D721Med (cell line): ENCODE data around the gene R3HCC1L.

Source experiments
- DNase-seq: peaks from one replicate; pipeline ENCODE4 v3.0.0; 2011; ENCODE audit warnings: low spot score; ENCODE audit not compliant: insufficient read length
- FAIRE-seq: peaks from 2 replicates; lab custom pipeline; 2011; peaks lifted over from hg19 to GRCh38; lab: Jason Lieb, UNC
- CTCF ChIP-seq: IDR thresholded peaks from 2 replicates; pipeline ENCODE4 v1.5.1; 2012; ENCODE audit warnings: mild to moderate bottlenecking, control low read depth; ENCODE audit not compliant: insufficient read depth; ENCODE audit errors: missing control alignments

The R3HCC1L gene

GRCh38 chr10:98259606-98260315, 125.3 kb downstream of the R3HCC1L start:
- no peak for TF ChIP-seq CTCF
- FAIRE-seq (no peak), DNase-seq (no peak)

GRCh38 chr10:98260350-98260749, 125.9 kb downstream of the R3HCC1L start:
- DNase-seq (no peak), FAIRE-seq (no peak)
- no peak for TF ChIP-seq CTCF

GRCh38 chr10:98260752-98261151, 126.3 kb downstream of the R3HCC1L start:
- TF ChIP-seq CTCF, result no peak
- FAIRE-seq (no peak), DNase-seq (no peak)

- no peak for FAIRE-seq
- TF ChIP-seq CTCF, result no peak
- DNase-seq, result no peak
These were observed 127.2 kb downstream of the R3HCC1L start for GRCh38 chr10:98261436-98262277.

- DNase-seq, result no peak
- no peak for FAIRE-seq
- TF ChIP-seq CTCF, result peak; percentile 44
These were observed 128.1 kb downstream of the R3HCC1L start for GRCh38 chr10:98262571-98262970.

GRCh38 chr10:98263088-98263487, 128.6 kb downstream of the R3HCC1L start:
- TF ChIP-seq CTCF, result no peak
- no peak for FAIRE-seq

More at GRCh38 chr10:98263088-98263487, 128.6 kb downstream of the R3HCC1L start:
- DNase-seq, result no peak
